Fibroblast of villous mesenchyme (primary cell): Measurements from ENCODE around the gene MORN5. TPM values are rescaled to one million over a fixed set of nuclear protein-coding genes. Genes with fewer than 3 reads are reported as not detected.

Experiments
- DNase-seq: peaks from one replicate; pipeline ENCODE4 v3.0.0-alpha.2; 2010; ENCODE audit warnings: low read depth
- H3K4me3 ChIP-seq: 2 replicates; pipeline ENCODE4 v1.5.1; 2011; ENCODE audit warnings: low read depth, mild to moderate bottlenecking, low read length
- total RNA-seq: library from RNA; depleted of rRNA; stranded (reverse); fragments of >200 nt; gene quantifications from 2 replicates; pipeline ENCODE4 v1.2.3, GENCODE V29; 2012
- TF ChIP-seq, protein P1 (sequence below): IDR thresholded peaks from 2 replicates; pipeline ENCODE4 v1.5.1; 2012; ENCODE audit warnings: low read depth, mild to moderate bottlenecking, low read length; ENCODE audit not compliant: insufficient read depth

MORN5 gene
- total RNA-seq, 1 donor = not detected

DNA sequence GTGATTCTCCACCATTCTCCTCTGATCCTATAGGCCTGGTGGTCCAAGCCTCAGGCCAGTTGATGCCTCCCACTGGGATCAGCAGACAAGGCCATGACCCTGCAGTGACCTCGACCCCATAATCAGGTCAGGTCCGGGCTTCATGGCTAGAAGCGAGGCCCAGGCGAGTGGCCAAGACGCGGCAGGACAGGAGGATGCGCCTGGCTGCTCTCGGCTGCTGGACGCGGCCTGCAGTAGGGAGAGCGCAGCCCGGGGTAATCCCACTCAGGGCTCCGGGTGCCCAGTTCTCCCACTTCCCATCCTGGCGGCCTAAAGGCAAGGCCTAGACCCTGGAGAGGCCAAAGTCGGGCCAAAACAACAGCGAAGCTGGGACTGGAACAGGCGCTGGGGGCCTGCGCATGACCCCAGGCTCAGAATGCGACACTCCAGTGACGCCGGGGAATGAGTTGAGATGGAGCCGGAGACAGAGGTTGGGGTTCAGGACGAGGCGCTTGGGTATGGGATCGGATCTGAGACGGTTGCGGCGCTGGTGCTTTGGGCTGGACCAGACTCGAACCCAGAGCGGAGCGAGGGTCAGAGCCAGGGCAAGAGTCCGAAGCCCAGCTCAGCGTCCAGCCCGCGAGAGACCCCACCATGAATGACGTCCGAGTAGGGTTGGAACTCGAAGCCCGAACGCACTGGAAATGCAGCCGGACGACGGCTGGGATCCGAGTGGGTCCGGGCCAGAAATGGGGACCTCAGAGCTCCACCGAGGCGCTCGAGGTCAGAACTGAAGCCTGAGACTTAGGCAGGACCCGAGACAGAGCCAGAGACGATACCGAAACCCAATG is 65.8 kb downstream of the MORN5 start:
- TF ChIP-seq, protein P1, sequence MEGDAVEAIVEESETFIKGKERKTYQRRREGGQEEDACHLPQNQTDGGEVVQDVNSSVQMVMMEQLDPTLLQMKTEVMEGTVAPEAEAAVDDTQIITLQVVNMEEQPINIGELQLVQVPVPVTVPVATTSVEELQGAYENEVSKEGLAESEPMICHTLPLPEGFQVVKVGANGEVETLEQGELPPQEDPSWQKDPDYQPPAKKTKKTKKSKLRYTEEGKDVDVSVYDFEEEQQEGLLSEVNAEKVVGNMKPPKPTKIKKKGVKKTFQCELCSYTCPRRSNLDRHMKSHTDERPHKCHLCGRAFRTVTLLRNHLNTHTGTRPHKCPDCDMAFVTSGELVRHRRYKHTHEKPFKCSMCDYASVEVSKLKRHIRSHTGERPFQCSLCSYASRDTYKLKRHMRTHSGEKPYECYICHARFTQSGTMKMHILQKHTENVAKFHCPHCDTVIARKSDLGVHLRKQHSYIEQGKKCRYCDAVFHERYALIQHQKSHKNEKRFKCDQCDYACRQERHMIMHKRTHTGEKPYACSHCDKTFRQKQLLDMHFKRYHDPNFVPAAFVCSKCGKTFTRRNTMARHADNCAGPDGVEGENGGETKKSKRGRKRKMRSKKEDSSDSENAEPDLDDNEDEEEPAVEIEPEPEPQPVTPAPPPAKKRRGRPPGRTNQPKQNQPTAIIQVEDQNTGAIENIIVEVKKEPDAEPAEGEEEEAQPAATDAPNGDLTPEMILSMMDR = no peak
- DNase-seq = no peak
- H3K4me3 ChIP-seq = no peak overlapping the region

DNA sequence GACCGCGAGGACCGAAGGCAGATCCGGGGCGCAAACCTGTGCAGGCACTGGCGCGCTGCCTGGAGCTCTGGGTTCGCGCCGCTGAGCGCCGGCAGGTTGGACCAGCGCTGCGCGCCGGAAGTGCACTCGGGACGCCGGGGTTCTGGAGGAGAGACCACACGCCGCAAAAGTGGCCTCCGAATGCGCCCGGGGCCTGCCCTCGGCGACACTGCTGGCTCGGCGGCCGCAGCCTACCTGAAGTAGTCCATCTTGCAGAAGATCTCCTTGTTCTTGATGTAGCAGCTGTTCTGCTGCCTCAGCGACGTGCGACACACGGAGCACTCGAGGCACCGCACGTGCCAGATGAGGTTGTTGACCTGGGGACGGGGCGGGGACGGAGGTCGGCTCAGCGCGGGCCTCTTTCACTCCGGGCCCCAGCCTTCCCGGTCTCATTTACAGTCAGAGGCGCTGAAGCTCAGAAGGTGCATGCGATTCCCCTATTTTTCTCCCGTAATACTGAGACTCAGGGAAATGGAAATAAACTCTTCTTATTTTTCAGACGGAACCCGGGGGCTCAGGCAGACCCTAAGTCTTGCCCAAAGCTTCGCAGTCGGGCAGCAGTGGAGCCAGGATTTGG is 66.5 kb downstream of the MORN5 start:
- no peak overlapping the region for H3K4me3 ChIP-seq
- DNase-seq = no peak
- TF ChIP-seq, protein P1 = no peak

GRCh38 chr9:122226758-122227574 is 67.3 kb downstream of the MORN5 start:
- no peak for DNase-seq
- H3K4me3 ChIP-seq = no peak overlapping the region
- TF ChIP-seq, protein P1 = no peak

- H3K4me3 ChIP-seq = no peak overlapping the region
- TF ChIP-seq, protein P1 = no peak
- no peak for DNase-seq
These were observed 67.8 kb downstream of the MORN5 start for GRCh38 chr9:122227575-122227900.

GRCh38 chr9:122228191-122228567 is 68.5 kb downstream of the MORN5 start:
- TF ChIP-seq, protein P1 = no peak
- peak overlapping the region; percentile 26 for H3K4me3 ChIP-seq
- DNase-seq = no peak

DNA sequence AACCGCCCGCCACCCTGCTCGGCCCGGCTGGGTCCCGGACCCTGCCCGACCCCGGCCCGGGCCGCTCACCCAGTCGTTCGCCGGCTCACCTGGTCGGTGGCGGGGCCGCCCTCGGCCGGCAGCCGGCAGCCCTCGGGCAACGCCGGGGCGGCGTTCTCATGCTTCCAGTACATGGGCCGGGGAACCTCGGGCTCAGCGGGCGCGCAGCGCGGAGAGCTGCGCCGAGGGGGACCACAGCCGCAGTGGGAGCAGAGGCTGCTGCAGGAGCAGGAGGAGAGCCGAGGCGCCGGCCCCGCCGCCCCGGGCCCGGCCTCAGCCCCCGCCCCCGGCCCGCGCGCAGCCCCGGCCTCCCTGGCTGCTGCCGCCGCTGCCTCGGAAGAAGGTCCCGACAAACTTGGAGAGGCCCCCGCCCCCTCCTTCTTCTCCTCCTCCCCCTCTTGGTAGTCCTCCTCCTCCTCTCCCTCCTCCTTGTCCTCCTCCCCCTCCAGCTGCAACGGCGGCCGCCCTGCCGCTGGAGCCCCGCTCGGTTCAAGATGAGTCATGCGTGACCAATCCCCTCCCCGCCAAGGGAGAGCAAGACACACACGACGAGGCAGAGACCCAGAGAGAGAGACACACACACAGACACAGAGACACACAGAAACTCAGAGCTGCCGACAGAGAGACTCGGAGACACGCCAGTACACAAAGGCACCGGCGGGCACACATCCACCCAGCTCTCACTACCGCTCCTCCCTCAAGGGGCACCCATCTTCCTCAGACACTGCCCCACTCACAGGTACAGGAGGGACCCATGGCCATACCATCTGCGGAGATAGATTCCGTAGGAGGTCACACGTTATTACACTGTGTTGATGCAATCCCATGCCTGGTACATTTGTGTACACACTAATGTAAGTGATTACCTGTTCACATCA is 69.1 kb downstream of the MORN5 start, which contains the start of gene LHX6:
Gene LHX6, minus strand, starts transcription at position 390 of the 917 bp plus-strand sequence. Its CDS starts 217 bp downstream, at position 173.
- peak; percentile 15 for DNase-seq
- peak within 1 kb of the TSS; percentile 26 for H3K4me3 ChIP-seq
- TF ChIP-seq, protein P1 = no peak
